GM04503 (cell line): Measurements from ENCODE around the gene BARHL1.

Source experiments
- DNase-seq: peaks from one replicate; pipeline ENCODE4 v3.0.0-alpha.2; 2012; ENCODE audit warnings: low read depth

BARHL1 gene

GRCh38 chr9:132582276-132582785 lies at the start of gene BARHL1:
Gene BARHL1 (plus strand): TSS chr9:132582606. CDS start chr9:132582798, 192 bp downstream.
- no peak for DNase-seq

GRCh38 chr9:132534832-132535231 lies 47.6 kb upstream of the BARHL1 start:
- DNase-seq: no peak

- DNase-seq: no peak
Measured at GRCh38 chr9:132536124-132536523, 46.3 kb upstream of the BARHL1 start.

GRCh38 chr9:132537352-132537751 lies 45.1 kb upstream of the BARHL1 start:
- no peak for DNase-seq

GRCh38 chr9:132538071-132538470 lies 44.3 kb upstream of the BARHL1 start:
- no peak for DNase-seq

- no peak for DNase-seq
Measured at GRCh38 chr9:132539096-132539495, 43.3 kb upstream of the BARHL1 start.

GRCh38 chr9:132541051-132541450 lies 41.4 kb upstream of the BARHL1 start:
- no peak for DNase-seq

- no peak for DNase-seq
Measured at GRCh38 chr9:132541870-132542830, 40.3 kb upstream of the BARHL1 start.

GRCh38 chr9:132543251-132543650 lies 39.2 kb upstream of the BARHL1 start:
- DNase-seq: no peak

GRCh38 chr9:132543960-132544359 lies 38.4 kb upstream of the BARHL1 start:
- DNase-seq: no peak

GRCh38 chr9:132545578-132545977 lies 36.8 kb upstream of the BARHL1 start:
- no peak for DNase-seq

GRCh38 chr9:132546148-132547051 lies 36.0 kb upstream of the BARHL1 start:
- DNase-seq: no peak

- DNase-seq: no peak
Measured at GRCh38 chr9:132547052-132547431, 35.4 kb upstream of the BARHL1 start.

GRCh38 chr9:132547436-132547835 lies 35.0 kb upstream of the BARHL1 start:
- no peak for DNase-seq

GRCh38 chr9:132547976-132548730 lies 34.3 kb upstream of the BARHL1 start:
- DNase-seq: no peak

- no peak for DNase-seq
Measured at GRCh38 chr9:132548751-132549640, 33.4 kb upstream of the BARHL1 start.

GRCh38 chr9:132551556-132551955 lies 30.9 kb upstream of the BARHL1 start:
- no peak for DNase-seq

GRCh38 chr9:132552041-132552440 lies 30.4 kb upstream of the BARHL1 start:
- DNase-seq: no peak

- no peak for DNase-seq
Measured at GRCh38 chr9:132554755-132555154, 27.7 kb upstream of the BARHL1 start.

- DNase-seq: no peak
Measured at GRCh38 chr9:132555528-132555927, 26.9 kb upstream of the BARHL1 start.

- no peak for DNase-seq
Measured at GRCh38 chr9:132556235-132556634, 26.2 kb upstream of the BARHL1 start.
